HUES48 (cell line): ENCODE results near the gene VTCN1.

ENCODE experiments used
- H3K27ac ChIP-seq: one replicate; pipeline ENCODE4 v1.7.0; 2013; ENCODE audit warnings: low read depth, low read length, inconsistent platforms
- H3K27me3 ChIP-seq: 2 replicates; pipeline ENCODE4 v1.6.1; 2013; ENCODE audit warnings: mild to moderate bottlenecking, low read length; ENCODE audit not compliant: control insufficient read depth, insufficient read depth
- H3K36me3 ChIP-seq: 2 replicates; pipeline ENCODE4 v1.6.1; 2013; ENCODE audit warnings: low read length; ENCODE audit not compliant: control insufficient read depth, insufficient read depth
- H3K4me1 ChIP-seq: 2 replicates; pipeline ENCODE4 v1.6.1; 2013; ENCODE audit warnings: mild to moderate bottlenecking, low read length; ENCODE audit not compliant: control insufficient read depth, insufficient read depth
- H3K4me3 ChIP-seq: 2 replicates; pipeline ENCODE4 v1.5.1; 2013; ENCODE audit warnings: mild to moderate bottlenecking, low read depth, low read length
- H3K9ac ChIP-seq: 2 replicates; pipeline ENCODE4 v1.6.1; 2013; ENCODE audit warnings: mild to moderate bottlenecking, low read depth, low read length, moderate library complexity
- H3K9me3 ChIP-seq: 2 replicates; pipeline ENCODE4 v1.6.1; 2013; ENCODE audit warnings: low read length; ENCODE audit not compliant: control insufficient read depth, insufficient read depth

Gene VTCN1

DNA sequence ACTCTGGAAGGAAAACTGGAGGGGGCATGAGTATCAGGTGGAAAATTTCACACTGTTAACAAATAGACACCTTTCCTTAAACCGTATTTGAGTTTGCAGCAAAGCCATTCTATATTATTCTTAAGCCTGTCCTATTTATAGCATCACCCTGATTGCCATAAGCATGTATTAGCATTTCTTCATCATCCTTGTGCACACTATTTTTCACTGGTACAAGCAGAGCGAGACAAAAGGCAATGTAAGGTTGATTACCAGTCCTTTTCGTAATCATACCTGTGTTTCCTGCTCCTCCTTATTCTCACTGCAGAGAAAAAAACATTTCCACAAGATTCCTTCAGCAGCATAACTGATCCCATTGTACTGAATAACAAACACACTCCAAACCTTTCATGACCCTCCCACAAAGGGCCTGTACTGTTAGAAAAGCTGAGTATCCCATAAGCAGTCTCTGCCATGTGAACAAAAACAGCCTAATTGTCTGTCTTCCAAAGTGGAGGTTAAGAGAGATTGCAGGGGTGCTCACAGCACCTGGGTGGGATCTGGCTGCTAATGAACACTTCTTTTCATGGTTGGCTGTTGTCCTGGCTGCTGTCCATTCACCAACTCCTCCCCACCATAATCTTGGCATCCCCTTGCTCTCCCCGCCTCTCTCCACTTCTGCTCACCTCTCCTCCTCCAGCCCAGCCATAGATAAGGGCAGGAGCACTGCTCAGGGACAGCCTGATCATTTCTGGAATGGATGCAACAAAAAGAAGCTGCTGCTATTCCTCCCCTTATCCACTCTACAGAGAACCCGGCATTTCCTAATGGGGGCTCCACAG lies 30.4 kb downstream of the VTCN1 start:
- Histone ChIP-seq H3K4me1 (no peaks in the 10 kb centered on the region), H3K27me3 (no peaks in the 10 kb centered on the region), H3K4me3 (no peak overlapping the region), H3K9me3 (no peaks in the 10 kb centered on the region), H3K36me3 (no peaks in the 10 kb centered on the region), H3K9ac (no peak overlapping the region), H3K27ac (no peak overlapping the region)

DNA sequence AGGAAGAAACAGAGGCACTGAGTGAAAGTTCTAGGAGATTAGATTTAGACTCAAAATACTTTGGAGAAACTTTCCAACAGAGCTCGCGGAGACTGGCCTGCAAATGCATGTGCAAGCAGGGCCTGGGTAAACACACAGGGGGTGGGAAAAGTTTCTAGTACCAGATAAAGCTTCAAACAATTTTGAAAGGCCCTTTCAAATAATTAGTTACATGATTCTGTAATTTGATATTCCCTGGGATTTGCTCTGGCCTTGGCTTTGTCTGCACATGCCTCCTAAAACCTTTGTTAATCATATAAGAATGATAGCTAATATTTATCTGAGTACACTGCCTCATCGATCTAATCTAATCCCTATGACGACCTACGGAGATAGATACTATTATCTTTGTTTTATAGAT lies 31.3 kb downstream of the VTCN1 start:
- peaks cover 7% of the 10 kb centered on the region for H3K4me1 ChIP-seq
- no peaks in the 10 kb centered on the region for H3K9me3 ChIP-seq
- no peaks in the 10 kb centered on the region for H3K36me3 ChIP-seq
- H3K27me3 ChIP-seq: no peaks in the 10 kb centered on the region
- no peak overlapping the region for H3K4me3 ChIP-seq
- H3K27ac ChIP-seq: no peak overlapping the region
- H3K9ac ChIP-seq: no peak overlapping the region

DNA sequence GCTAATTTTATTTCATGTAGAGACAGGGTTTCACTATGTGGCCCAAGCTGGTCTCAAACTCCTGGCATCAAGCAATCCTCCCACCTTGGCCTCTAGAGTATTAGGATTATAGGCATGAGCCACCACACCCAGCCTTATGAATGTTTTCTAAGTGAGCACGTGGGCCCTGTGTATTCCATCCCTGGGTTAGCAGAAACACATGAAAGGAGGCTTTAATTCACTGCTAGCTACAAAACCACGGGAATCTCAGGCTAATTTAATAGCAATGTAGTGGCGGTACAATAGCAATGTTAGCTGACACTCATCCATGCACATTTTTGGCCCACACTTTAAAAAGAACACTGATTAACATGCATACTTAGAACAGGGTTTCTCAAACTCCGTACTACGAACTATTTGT lies 32.0 kb downstream of the VTCN1 start:
- Histone ChIP-seq H3K4me3 (no peak overlapping the region), H3K9ac (no peak overlapping the region), H3K27me3 (no peaks in the 10 kb centered on the region), H3K9me3 (no peaks in the 10 kb centered on the region), H3K36me3 (no peaks in the 10 kb centered on the region), H3K4me1 (peaks cover 7% of the 10 kb centered on the region), H3K27ac (no peak overlapping the region)

DNA sequence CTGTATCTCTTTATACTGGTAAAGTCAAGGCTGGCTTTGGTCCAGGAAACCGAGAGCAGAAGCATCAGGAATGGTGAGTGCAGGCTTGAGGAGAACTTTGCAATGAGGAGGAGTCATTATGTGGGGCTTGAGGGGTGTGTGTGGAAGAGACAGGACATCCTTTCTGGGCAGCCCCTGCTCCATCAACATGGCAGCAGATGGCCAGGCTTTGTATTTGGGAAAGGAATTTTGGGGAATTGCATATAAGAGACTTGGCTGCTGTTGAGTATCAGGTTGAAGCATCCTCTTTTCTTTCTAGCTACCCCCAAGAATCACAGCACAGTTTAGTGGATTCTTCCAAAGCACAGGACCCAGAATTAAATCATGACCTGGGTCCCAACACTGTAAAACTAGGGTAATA lies 33.4 kb downstream of the VTCN1 start:
- Histone ChIP-seq H3K27ac (no peak overlapping the region), H3K4me1 (peaks cover 7% of the 10 kb centered on the region), H3K4me3 (no peak overlapping the region), H3K36me3 (no peaks in the 10 kb centered on the region), H3K9ac (no peak overlapping the region), H3K27me3 (no peaks in the 10 kb centered on the region), H3K9me3 (no peaks in the 10 kb centered on the region)

DNA sequence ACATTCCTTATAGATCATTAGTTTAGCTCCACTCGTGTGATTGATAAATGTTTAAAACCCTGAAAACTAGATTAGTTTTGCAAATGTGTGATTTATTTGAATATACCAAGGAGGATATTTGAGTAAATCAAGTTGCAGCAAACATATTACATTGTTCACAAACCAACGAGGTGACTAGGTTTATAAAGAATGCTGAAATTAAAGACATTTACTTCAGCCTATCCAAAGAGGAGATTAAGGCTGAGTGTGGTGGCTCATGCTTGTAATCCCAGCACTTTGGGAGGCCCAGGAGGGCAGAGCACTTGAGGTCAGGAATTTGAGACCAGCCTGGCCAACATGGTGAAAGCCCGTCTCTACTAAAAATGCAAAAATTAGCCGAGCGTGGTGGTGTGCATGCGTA lies 34.1 kb downstream of the VTCN1 start:
- no peaks in the 10 kb centered on the region for H3K27me3 ChIP-seq
- H3K9me3 ChIP-seq: no peaks in the 10 kb centered on the region
- H3K36me3 ChIP-seq: no peaks in the 10 kb centered on the region
- H3K27ac ChIP-seq: no peak overlapping the region
- H3K4me1 ChIP-seq: peaks cover 14% of the 10 kb centered on the region
- no peak overlapping the region for H3K4me3 ChIP-seq
- H3K9ac ChIP-seq: no peak overlapping the region

DNA sequence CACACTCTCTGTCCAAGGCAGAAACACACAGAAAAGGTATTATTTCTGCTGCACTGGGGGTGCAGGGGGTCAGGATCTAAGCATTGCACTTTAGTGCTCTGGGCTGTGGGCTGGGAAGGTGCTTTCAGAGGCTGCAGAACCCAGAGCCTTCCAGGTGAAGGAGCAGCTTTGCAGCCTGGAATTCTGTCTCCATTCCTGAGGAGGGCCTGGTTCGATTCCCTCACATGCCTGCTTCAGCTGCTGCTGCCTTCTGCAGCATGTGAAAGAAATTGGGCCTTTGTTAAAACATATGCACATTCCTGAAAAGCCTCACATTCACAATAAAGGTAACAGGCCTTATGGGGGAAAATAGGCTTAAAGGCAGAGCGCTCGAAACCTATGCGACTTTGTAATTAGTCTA lies 35.9 kb downstream of the VTCN1 start:
- Histone ChIP-seq H3K36me3 (no peaks in the 10 kb centered on the region), H3K27ac (peak overlapping the region; percentile 21), H3K9ac (peak overlapping the region; percentile 14; the same call in 1 of the 2 replicates), H3K27me3 (no peaks in the 10 kb centered on the region), H3K4me1 (peaks cover 23% of the 10 kb centered on the region), H3K9me3 (no peaks in the 10 kb centered on the region), H3K4me3 (no peak overlapping the region)

DNA sequence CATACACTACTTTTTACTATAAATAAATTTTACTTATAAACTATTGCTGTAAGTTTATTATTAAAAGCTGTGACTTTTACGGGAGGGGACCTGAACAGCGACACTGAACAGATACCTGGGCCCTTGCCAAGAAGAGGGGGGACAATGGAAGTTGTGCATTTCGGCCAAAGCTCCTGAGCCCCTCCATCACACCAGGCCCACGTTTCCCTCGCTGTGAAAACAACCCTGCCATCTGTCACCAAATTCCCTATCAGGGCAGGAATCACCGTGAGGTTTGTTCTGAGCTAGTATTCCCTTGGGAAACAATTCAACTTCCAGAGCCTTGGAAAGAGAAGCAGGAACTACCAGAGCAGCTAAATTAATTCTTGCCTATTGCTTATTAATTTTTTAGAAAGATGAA lies 37.0 kb downstream of the VTCN1 start:
- Histone ChIP-seq H3K36me3 (no peaks in the 10 kb centered on the region), H3K4me1 (peaks cover 23% of the 10 kb centered on the region), H3K4me3 (no peak overlapping the region)

DNA sequence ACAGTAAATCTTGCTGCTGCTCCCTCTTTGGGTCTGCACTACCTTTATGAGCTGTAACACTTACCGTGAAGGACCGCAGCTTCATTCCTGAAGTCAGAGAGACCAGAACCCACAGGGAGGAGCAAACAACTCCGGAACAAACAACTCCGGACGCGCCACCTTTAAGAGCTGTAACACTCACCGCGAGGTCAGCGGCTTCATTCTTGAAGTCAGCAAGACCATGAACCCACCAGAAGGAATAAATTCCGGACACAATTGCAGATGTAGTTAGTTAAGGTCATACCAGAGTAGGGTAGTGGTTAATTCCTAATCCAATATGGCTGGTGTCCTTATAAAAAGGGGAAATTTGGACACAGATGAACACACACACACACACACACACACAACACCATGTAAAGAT lies 37.7 kb downstream of the VTCN1 start:
- H3K27ac ChIP-seq: peak overlapping the region; percentile 94
- H3K27me3 ChIP-seq: no peaks in the 10 kb centered on the region
- H3K9me3 ChIP-seq: no peaks in the 10 kb centered on the region
- H3K4me3 ChIP-seq: no peak overlapping the region
- H3K4me1 ChIP-seq: peaks cover 23% of the 10 kb centered on the region
- H3K36me3 ChIP-seq: no peaks in the 10 kb centered on the region
- H3K9ac ChIP-seq: no peak overlapping the region

More for the DNA sequence above, 37.0 kb downstream of the VTCN1 start:
- Histone ChIP-seq H3K9ac (no peak overlapping the region), H3K27me3 (no peaks in the 10 kb centered on the region), H3K9me3 (no peaks in the 10 kb centered on the region), H3K27ac (no peak overlapping the region)

DNA sequence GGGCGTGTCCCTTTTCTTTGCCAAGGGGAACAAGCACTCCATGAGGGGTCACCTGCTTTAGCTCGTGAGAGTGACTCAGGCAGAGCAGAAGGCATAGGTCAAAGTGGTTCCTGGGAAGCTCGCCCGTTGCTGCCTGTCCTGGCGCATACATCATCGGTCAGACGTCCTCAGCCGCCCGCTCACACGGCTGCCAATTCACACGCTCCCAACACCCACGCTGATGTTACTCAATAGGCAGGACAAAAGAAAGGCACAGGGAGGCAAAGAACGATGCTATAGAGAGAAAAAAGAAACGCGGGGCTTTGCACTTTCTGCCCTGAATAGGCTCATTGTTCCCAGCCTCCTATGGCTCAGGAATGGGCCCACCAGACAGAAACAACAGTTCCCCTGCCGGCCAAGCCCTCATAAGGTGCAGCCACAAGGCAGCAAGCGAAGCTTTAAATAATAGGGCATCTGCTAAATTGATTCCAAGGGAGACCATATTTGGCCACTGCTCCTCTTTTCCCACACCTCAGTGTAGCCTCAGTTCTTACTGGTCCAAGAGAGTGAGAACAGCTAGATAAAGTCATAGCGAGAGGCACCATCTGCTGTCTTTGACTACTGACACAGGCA lies 38.7 kb downstream of the VTCN1 start:
- Histone ChIP-seq H3K9ac (no peak overlapping the region), H3K27ac (peak overlapping the region; percentile 94), H3K27me3 (no peaks in the 10 kb centered on the region), H3K4me3 (no peak overlapping the region), H3K9me3 (no peaks in the 10 kb centered on the region), H3K4me1 (peaks cover 23% of the 10 kb centered on the region), H3K36me3 (no peaks in the 10 kb centered on the region)

DNA sequence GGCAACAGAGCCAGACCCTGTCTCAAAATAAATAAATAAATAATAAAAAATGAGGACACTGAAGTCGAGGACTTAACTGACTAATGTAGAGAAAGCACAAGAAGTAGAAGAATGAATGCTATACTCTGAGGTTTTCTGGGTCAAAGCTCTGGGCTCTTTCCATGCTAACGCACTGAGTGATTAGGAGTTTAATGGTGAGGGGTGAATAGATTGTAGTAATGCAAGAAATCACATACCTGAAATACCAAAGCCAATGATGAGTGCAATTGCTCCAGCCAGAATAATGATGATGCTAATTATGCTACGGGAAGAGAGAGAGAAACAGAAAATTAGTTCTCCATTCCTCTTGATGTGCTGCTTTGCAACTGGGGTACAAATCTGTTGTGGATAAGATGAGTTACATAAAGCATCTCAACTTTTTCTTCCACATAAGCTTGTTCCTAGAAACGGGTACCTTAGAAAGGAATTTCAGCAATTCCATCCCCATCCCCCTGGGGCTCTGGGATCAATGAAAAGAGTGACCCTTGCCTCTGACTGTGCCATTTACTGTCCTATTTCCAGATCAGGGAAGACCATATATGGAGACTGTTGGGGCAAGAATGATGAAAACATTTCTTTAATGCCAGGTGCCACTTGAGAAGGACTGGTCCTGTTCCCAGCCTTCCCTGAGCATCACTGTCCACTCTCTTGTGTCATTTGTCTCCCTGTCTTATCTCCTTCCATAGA lies 40.7 kb downstream of the VTCN1 start:
- H3K27me3 ChIP-seq: no peaks in the 10 kb centered on the region
- no peak overlapping the region for H3K27ac ChIP-seq
- H3K9me3 ChIP-seq: no peaks in the 10 kb centered on the region
- no peaks in the 10 kb centered on the region for H3K36me3 ChIP-seq
- H3K4me3 ChIP-seq: peak overlapping the region; percentile 13; the same call in 1 of the 2 replicates
- H3K9ac ChIP-seq: no peak overlapping the region
- H3K4me1 ChIP-seq: peaks cover 22% of the 10 kb centered on the region

DNA sequence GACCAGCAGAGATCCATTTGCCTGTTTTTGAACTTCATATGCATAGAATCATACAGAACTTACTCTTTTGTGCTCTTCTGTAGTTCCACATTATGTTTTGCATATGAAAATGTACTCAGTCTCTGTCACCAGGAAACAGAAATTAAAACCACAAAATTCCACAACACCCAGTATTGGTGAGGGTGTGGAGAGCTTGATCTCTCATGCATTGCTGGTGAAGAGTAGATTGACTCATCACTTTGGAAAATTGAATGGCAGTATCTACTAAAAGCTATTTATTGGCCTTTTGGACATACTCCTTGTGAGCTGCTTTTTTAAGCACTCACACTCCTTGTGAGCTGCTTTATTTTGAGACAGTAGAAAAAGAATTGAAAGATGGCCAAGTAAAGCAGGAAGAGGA lies 43.3 kb downstream of the VTCN1 start:
- no peaks in the 10 kb centered on the region for H3K27me3 ChIP-seq
- H3K36me3 ChIP-seq: no peaks in the 10 kb centered on the region
- H3K9ac ChIP-seq: no peak overlapping the region
- H3K27ac ChIP-seq: no peak overlapping the region
- no peaks in the 10 kb centered on the region for H3K9me3 ChIP-seq
- peaks cover 26% of the 10 kb centered on the region for H3K4me1 ChIP-seq
- no peak overlapping the region for H3K4me3 ChIP-seq
